Spleen (tissue), 7 donors: ENCODE measurements around the gene ESRRB.

Experiments used
- POLR2A ChIP-seq, 3 donors: fragments of 450-650 bp; IDR thresholded peaks; one replicate each; pipeline ENCODE4 v1.5.1; 2017; ENCODE audit warnings: antibody characterized with exemption in 3 of 3, mild to moderate bottlenecking in 1 of 3
- POLR2AphosphoS5 ChIP-seq, 3 donors: sonication (generic); formaldehyde crosslinking; IDR thresholded peaks; one replicate each; pipeline ENCODE4 v1.5.1; 2017; ENCODE audit warnings: antibody characterized with exemption in 3 of 3
- TF ChIP-seq, protein P1 (sequence below), 11 experiments: fragments of 200-600 bp in 7 of 11; fragments of 450-650 bp in 4 of 11; sonication (generic) in 4 of 11; IDR thresholded peaks in 8 of 11; conservative IDR thresholded peaks in 3 of 11; 1 replicate in 7 of 11; 2 replicates in 4 of 11; pipeline versions ENCODE4 v1.4.0 to v1.8.0; 2016 to 2021; ENCODE audit warnings: antibody characterized with exemption in 11 of 11, inconsistent platforms in 4 of 11, mild to moderate bottlenecking in 1 of 11
- donor health status: DM: no; HTN: no; CAD: no; lungs with moderate emphysema.
- donor health status: DM: no; HTN: no; CAD: no.
- donor health status: DM: no; HTN: no; CAD: no.

- TF ChIP-seq POLR2AphosphoS5 (IDR thresholded peaks at IDR 0.05) (no peak), POLR2A (IDR thresholded peaks at IDR 0.05) (no peak)
- TF ChIP-seq, protein P1, sequence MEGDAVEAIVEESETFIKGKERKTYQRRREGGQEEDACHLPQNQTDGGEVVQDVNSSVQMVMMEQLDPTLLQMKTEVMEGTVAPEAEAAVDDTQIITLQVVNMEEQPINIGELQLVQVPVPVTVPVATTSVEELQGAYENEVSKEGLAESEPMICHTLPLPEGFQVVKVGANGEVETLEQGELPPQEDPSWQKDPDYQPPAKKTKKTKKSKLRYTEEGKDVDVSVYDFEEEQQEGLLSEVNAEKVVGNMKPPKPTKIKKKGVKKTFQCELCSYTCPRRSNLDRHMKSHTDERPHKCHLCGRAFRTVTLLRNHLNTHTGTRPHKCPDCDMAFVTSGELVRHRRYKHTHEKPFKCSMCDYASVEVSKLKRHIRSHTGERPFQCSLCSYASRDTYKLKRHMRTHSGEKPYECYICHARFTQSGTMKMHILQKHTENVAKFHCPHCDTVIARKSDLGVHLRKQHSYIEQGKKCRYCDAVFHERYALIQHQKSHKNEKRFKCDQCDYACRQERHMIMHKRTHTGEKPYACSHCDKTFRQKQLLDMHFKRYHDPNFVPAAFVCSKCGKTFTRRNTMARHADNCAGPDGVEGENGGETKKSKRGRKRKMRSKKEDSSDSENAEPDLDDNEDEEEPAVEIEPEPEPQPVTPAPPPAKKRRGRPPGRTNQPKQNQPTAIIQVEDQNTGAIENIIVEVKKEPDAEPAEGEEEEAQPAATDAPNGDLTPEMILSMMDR (IDR thresholded peaks at IDR 0.05 in 8 of 11, conservative IDR thresholded peaks at IDR 0.05 in 3 of 11), result no peak
Measured at GRCh38 chr14:76489667-76490066, 113.7 kb downstream of the ESRRB start.
